Suppressor macrophage treated with lipopolysaccharide for 1 hour (primary cell): ENCODE data around the gene CARD14.
"Not testable (repeated sequence)": the region's sequence is repeated elsewhere in the genome, so short reads cannot be mapped to it uniquely, and the experiment has no call there.

ENCODE experiments used
- DNase-seq, 3 donors: peaks; one replicate each; pipeline ENCODE4 v3.0.0-alpha.2; 2020 to 2022

CARD14 gene

DNA sequence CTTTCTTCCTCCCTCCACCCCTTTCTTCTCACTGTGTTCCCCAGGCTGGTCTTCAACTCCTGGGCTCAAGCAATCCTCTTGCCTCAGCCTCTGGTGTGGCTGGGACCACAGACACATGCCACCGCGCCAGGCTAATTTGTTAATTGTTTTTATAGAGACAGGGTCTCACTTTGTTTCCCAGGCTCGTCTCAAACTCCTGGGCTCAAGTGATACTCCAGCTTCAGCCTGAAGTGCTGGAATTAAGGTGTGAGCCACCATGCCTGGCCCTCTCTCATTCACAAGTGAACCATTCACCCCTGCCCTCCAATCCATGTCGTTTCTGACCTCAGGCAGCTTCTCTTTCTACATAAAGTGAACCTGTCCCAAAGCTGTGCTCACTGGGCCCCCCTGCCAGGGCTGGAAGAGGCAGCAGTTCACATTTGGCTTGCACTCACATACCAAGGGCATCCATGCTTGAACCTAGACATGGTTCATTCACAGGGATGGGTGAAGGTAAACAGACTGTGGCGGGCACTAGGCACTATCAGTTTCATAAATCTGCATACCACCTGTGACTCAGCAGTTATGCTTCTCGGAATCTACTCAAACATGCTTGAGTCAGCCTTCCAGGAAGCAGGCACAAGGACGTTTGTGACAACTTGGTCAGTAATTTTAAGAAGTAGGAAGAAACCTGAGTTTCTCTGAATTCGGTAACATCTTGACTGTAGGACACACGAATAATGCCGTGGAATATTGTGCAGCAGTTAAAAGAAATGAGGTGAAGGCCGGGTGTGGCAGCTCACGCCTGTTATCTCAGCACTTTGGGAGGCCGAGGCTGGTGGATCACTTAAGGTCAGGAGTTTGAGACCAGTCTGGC, 84.8 kb downstream of the CARD14 start:
- DNase-seq, result peak; percentile 83 to 97 (median 88)

GRCh38 chr17:80256034-80256350, 86.2 kb downstream of the CARD14 start:
- no peak for DNase-seq

DNA sequence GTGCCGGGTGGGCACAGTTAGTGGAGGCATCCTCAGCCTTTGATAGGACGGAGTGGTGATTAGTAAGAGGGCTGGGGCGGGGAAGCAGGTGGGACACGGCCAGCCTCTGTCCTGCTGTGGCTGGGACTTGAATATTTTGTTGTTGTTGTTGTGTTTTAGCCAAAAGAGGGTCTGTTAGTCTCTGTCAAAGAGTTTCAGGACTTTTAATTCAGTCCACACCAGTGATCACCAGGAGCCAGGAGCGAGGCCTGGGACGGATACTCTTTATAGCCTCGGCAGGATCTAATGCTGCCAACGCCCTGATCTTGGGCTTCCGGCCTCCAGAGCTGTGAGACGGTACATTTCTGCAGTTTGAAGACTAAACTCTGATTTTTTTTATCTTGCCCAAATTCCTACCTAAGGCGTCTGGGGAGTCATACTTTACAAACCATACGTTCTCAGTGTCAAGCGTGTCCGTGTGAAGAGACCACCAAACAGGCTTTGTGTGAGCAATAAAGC, 87.9 kb downstream of the CARD14 start:
- DNase-seq, result no peak

GRCh38 chr17:80258296-80258695, 88.5 kb downstream of the CARD14 start:
- not testable (repeated sequence) for DNase-seq
